ENCODE results near the gene RBM33. TPM values are rescaled to one million over a fixed set of nuclear protein-coding genes. Genes with fewer than 3 reads are reported as not detected.

RBM33 gene
- total and polyA plus RNA-seq, 9 of the 15 experiments (the other 6 are each of a cell fraction or from before 2014, with no cell fraction given), result 4.4 to 80.7 (median 27.3) TPM

- ChIA-PET POLR2A (interaction anchor here (0.9 kb wide), 1 partner anchor 11 kb away, joined by 3 read pairs; no protein-coding TSS in a partner anchor), CTCF (ENCODE audit: low intra/inter-chr PET ratio) (no interaction called here)
- Histone ChIP-seq H3K36me3 (ENCODE audit: control insufficient read depth, insufficient read depth, low read length) (no peaks in the 10 kb centered on the region), H3K79me2 (ENCODE audit: control insufficient read depth, insufficient read depth, low read length) (no peaks in the 10 kb centered on the region), H3K27ac (ENCODE audit: extremely low read depth, low read depth, low read length) (no peak overlapping the region), H3K4me3 (no peak overlapping the region), H3K9ac (ENCODE audit: insufficient read depth in 1 of 2, low read depth in 2 of 2, low read length in 2 of 2) (no peak overlapping the region), H4K20me1 (replicated peaks; ENCODE audit: control insufficient read depth, insufficient read depth, low read length) (peaks cover 6% of the 10 kb centered on the region; the same call in 1 of the 2 replicates), H3K9me1 (ENCODE audit: control insufficient read depth, insufficient read depth, low read length) (no peaks in the 10 kb centered on the region), H3K4me2 (ENCODE audit: insufficient read depth, low read length) (no peak overlapping the region), H2AFZ (ENCODE audit: low read depth, low read length) (no peak overlapping the region), H3K4me1 (replicated peaks in 1 of 2; ENCODE audit: control insufficient read depth in 2 of 2, insufficient read depth in 2 of 2, low read length in 2 of 2) (peaks cover 0 to 7% of the 10 kb centered on the region in 2 experiments; a peak in 1 of 5 replicates), H3K9me3 (replicated peaks; ENCODE audit: control insufficient read depth, insufficient read depth, low read depth, low read length) (no peaks in the 10 kb centered on the region), H3K27me3 (ENCODE audit: control insufficient read depth in 2 of 2, insufficient read depth in 2 of 2, low read length in 2 of 2) (peaks cover 49 to 87% of the 10 kb centered on the region in 2 experiments)
- FAIRE-seq (no peak), DNase-seq (ENCODE audit: extremely low read depth in 1 of 4, low spot score in 3 of 4) (no peak), ATAC-seq (no peak)
- in situ Hi-C loops (cut with MboI), result loop anchor here (10.0 kb wide), 2 partner anchors 656 to 996 kb away; no protein-coding TSS in a partner anchor
- BruUV-seq (replicated peaks), result no TSS peak
- WGBS (ENCODE audit: insufficient coverage, low coverage, missing lambda C conversion rate), result 1% methylated on average over 12 of the region's 12 CpGs
- no peak for TF ChIP-seq ZNF354B (CRISPR knock-in tag; IDR thresholded peaks at IDR 0.05)
- intact Hi-C loops (cut with micrococcal nuclease), result loop anchor here (5.0 kb wide), 1 partner anchor 653 kb away; no protein-coding TSS in a partner anchor
Measured at GRCh38 chr7:155819186-155819585, 174.7 kb downstream of the RBM33 start.

DNA sequence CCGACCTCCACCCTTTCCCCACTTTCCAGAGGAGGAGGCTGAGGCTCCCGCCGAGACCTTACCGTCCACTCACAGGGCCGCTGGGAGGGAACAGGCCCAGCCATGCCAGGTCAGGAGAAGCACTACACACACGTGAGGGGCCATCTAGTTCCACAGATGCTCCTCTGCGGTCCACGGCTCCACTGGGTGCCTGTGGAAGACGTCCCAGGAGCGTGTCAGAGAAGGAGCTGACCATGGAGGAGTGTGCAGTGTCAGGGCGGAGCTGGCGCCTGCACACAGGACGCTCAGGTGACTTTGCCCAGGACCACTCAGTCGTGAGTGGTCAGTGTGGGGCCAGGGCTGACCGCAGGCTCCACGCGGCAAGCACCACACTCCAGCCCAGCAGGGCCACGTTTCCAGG, 175.8 kb downstream of the RBM33 start:
- in situ Hi-C loops (cut with MboI), result no loop called here
- Histone ChIP-seq H3K9ac (ENCODE audit: insufficient read depth in 1 of 2, low read depth in 2 of 2, low read length in 2 of 2) (no peak overlapping the region), H3K27me3 (ENCODE audit: control insufficient read depth in 2 of 2, insufficient read depth in 2 of 2, low read length in 2 of 2) (peaks cover 59 to 93% of the 10 kb centered on the region in 2 experiments), H3K4me2 (ENCODE audit: insufficient read depth, low read length) (no peak overlapping the region), H3K79me2 (ENCODE audit: control insufficient read depth, insufficient read depth, low read length) (no peaks in the 10 kb centered on the region), H3K4me3 (no peak overlapping the region), H3K9me1 (ENCODE audit: control insufficient read depth, insufficient read depth, low read length) (no peaks in the 10 kb centered on the region), H4K20me1 (replicated peaks; ENCODE audit: control insufficient read depth, insufficient read depth, low read length) (peaks cover 6% of the 10 kb centered on the region; the same call in 1 of the 2 replicates), H3K36me3 (ENCODE audit: control insufficient read depth, insufficient read depth, low read length) (no peaks in the 10 kb centered on the region), H3K27ac (ENCODE audit: extremely low read depth, low read depth, low read length) (no peak overlapping the region), H3K9me3 (replicated peaks; ENCODE audit: control insufficient read depth, insufficient read depth, low read depth, low read length) (no peaks in the 10 kb centered on the region), H3K4me1 (replicated peaks in 1 of 2; ENCODE audit: control insufficient read depth in 2 of 2, insufficient read depth in 2 of 2, low read length in 2 of 2) (peaks cover 0 to 7% of the 10 kb centered on the region in 2 experiments; a peak in 1 of 5 replicates), H2AFZ (ENCODE audit: low read depth, low read length) (no peak overlapping the region)
- ATAC-seq (peak; percentile 25; the same call in 2 of the 3 replicates), FAIRE-seq (no peak), DNase-seq (ENCODE audit: extremely low read depth in 1 of 4, low spot score in 3 of 4) (no peak)
- BruUV-seq (replicated peaks), result no TSS peak
- ChIA-PET CTCF (ENCODE audit: low intra/inter-chr PET ratio) (no interaction called here), POLR2A (interaction anchor here (0.6 to 1.4 kb wide), 2 partner anchors 12 to 95 kb away, joined by 3 to 5 read pairs; no protein-coding TSS in a partner anchor)
- intact Hi-C loops (cut with micrococcal nuclease), result no loop called here
- TF ChIP-seq, protein P1, sequence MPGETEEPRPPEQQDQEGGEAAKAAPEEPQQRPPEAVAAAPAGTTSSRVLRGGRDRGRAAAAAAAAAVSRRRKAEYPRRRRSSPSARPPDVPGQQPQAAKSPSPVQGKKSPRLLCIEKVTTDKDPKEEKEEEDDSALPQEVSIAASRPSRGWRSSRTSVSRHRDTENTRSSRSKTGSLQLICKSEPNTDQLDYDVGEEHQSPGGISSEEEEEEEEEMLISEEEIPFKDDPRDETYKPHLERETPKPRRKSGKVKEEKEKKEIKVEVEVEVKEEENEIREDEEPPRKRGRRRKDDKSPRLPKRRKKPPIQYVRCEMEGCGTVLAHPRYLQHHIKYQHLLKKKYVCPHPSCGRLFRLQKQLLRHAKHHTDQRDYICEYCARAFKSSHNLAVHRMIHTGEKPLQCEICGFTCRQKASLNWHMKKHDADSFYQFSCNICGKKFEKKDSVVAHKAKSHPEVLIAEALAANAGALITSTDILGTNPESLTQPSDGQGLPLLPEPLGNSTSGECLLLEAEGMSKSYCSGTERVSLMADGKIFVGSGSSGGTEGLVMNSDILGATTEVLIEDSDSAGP (CRISPR knock-in tag; IDR thresholded peaks at IDR 0.05), result no peak
- TF ChIP-seq CHAMP1 (IDR thresholded peaks at IDR 0.05) (no peak), NBN (IDR thresholded peaks at IDR 0.05; ENCODE audit: low read depth) (no peak), GABPB2 (CRISPR knock-in tag; conservative IDR thresholded peaks at IDR 0.05) (no peak)
- WGBS (ENCODE audit: insufficient coverage, low coverage, missing lambda C conversion rate), result under 1% methylated on average over 18 of the region's 18 CpGs

Data from K562 (cell line).